Endothelial cell of umbilical vein (primary cell): ENCODE results near the gene WDPCP. TPM values are rescaled to one million over a fixed set of nuclear protein-coding genes. Genes with fewer than 3 reads are reported as not detected.

Experiments
- BruUV-seq: library from RNA; stranded (reverse); fragments of 400-500 nt; replicated peaks from 2 replicates; lab custom pipeline; 2021; lab: Mats Ljungman, UMichigan
- CTCF ChIA-PET: fragments of 300-600, 350-600 bp; sonication (Branson Sonifier 250); formaldehyde crosslinking; loops from one replicate; lab custom pipeline; 2021; ENCODE audit warnings: antibody characterized with exemption, inconsistent platforms; lab: Charles Lee
- POLR2A ChIA-PET: fragments of 300-600, 350-600 bp; sonication (Branson Sonifier 250); formaldehyde crosslinking; loops from one replicate; lab custom pipeline; 2021; ENCODE audit warnings: antibody characterized with exemption, inconsistent platforms; lab: Charles Lee
- DNase-seq: peaks from one replicate; pipeline ENCODE4 v3.0.0-alpha.2; 2011; ENCODE audit warnings: low read depth, low spot score
- FAIRE-seq: peaks from 2 replicates; lab custom pipeline; 2011; peaks lifted over from hg19 to GRCh38; lab: Jason Lieb, UNC
- H2AFZ ChIP-seq: 2 replicates; pipeline ENCODE4 v1.6.0; 2012; ENCODE audit warnings: low read depth, low read length, control low read depth, inconsistent platforms
- H3K27ac ChIP-seq: 2 replicates; pipeline ENCODE4 v1.5.1; 2011; ENCODE audit warnings: low read depth, mild to moderate bottlenecking, control low read depth, low read length, moderate library complexity; ENCODE audit not compliant: insufficient read depth
- H3K27me3 ChIP-seq, 2 experiments: 2 replicates each; pipeline versions ENCODE4 v1.6.0 to v1.6.1; 2011; ENCODE audit warnings: low read length in 2 of 2, mixed read lengths in 1 of 2; ENCODE audit not compliant: control insufficient read depth in 2 of 2, insufficient read depth in 2 of 2
- H3K36me3 ChIP-seq, 2 experiments: 2 replicates in 1 of 2; 3 replicates in 1 of 2; pipeline ENCODE4 v1.5.1; 2011; ENCODE audit warnings: low read length in 2 of 2, mild to moderate bottlenecking in 1 of 2, moderate library complexity in 1 of 2; ENCODE audit not compliant: control insufficient read depth in 2 of 2, insufficient read depth in 2 of 2; ENCODE audit errors: extremely low read depth in 1 of 2
- H3K4me1 ChIP-seq: 3 replicates; pipeline ENCODE4 v1.5.1; 2011; ENCODE audit warnings: mild to moderate bottlenecking, low read length; ENCODE audit not compliant: control insufficient read depth, insufficient read depth; ENCODE audit errors: extremely low read depth
- H3K4me2 ChIP-seq: 2 replicates; pipeline ENCODE4 v1.6.1; 2011; ENCODE audit warnings: low read length, control low read depth, mixed read lengths; ENCODE audit not compliant: insufficient read depth
- H3K4me3 ChIP-seq, 3 experiments: fragments of 200-600 bp in 1 of 3; sonication (generic), shearing (Covaris generic) in 1 of 3; replicated peaks in 1 of 3; 2 replicates each; pipeline ENCODE4 v1.5.1; 2011 to 2016; ENCODE audit warnings: control low read depth in 3 of 3, low read length in 3 of 3, mild to moderate bottlenecking in 2 of 3, inconsistent platforms in 1 of 3, low read depth in 1 of 3, moderate library complexity in 1 of 3; ENCODE audit not compliant: insufficient read depth in 1 of 3
- H3K79me2 ChIP-seq: 2 replicates; pipeline ENCODE4 v1.6.0; 2012; ENCODE audit warnings: low read length, inconsistent platforms; ENCODE audit not compliant: control insufficient read depth, insufficient read depth
- H3K9ac ChIP-seq: replicated peaks from 2 replicates; pipeline ENCODE3; 2011; ENCODE audit warnings: low read length, control low read depth; ENCODE audit not compliant: insufficient read depth; ENCODE audit errors: extremely low read depth
- H3K9me1 ChIP-seq: replicated peaks from 3 replicates; pipeline ENCODE4 v1.6.0; 2011; ENCODE audit warnings: mild to moderate bottlenecking, low read length; ENCODE audit not compliant: control insufficient read depth, insufficient read depth; ENCODE audit errors: extremely low read depth
- H3K9me3 ChIP-seq: replicated peaks from 2 replicates; pipeline ENCODE4 v1.5.1; 2012; ENCODE audit warnings: low read length, inconsistent platforms; ENCODE audit not compliant: control insufficient read depth, insufficient read depth
- H4K20me1 ChIP-seq: replicated peaks from 2 replicates; pipeline ENCODE3; 2011; ENCODE audit warnings: mild to moderate bottlenecking, low read length; ENCODE audit not compliant: control insufficient read depth, insufficient read depth; ENCODE audit errors: extremely low read depth
- EZH2 ChIP-seq: IDR thresholded peaks from 2 replicates; pipeline ENCODE4 v1.6.1; 2012; ENCODE audit warnings: borderline replicate concordance, low read depth, mild to moderate bottlenecking, moderate library complexity, low read length, inconsistent platforms; ENCODE audit not compliant: severe bottlenecking
- FOS ChIP-seq: IDR thresholded peaks from 2 replicates; pipeline ENCODE4 v1.6.1; 2011; ENCODE audit warnings: mild to moderate bottlenecking, low read length, moderate library complexity, borderline replicate concordance; ENCODE audit not compliant: insufficient read depth
- GATA2 ChIP-seq: IDR thresholded peaks from 2 replicates; pipeline ENCODE4 v1.7.0; 2011; ENCODE audit warnings: low read depth, mild to moderate bottlenecking, moderate library complexity, mixed read lengths, low read length; ENCODE audit not compliant: insufficient read length, insufficient read depth
- JUN ChIP-seq: IDR thresholded peaks from 2 replicates; pipeline ENCODE4 v1.6.1; 2011; ENCODE audit warnings: borderline replicate concordance, low read depth; ENCODE audit not compliant: insufficient read length, insufficient read depth
- MYC ChIP-seq: IDR thresholded peaks from one replicate; pipeline ENCODE4 v1.6.1; 2011; ENCODE audit warnings: mild to moderate bottlenecking, low read depth, low read length
- POLR2A ChIP-seq: IDR thresholded peaks from 2 replicates; pipeline ENCODE4 v1.6.1; 2012; ENCODE audit warnings: low read depth, mild to moderate bottlenecking, control low read depth, low read length
- POLR2AphosphoS5 ChIP-seq: IDR thresholded peaks from 2 replicates; pipeline ENCODE4 v1.6.1; 2012; ENCODE audit warnings: low read depth, mild to moderate bottlenecking, control low read depth, low read length, moderate library complexity; ENCODE audit not compliant: insufficient read depth
- dilution Hi-C: fragments of 300-500 bp; cut with MboI; formaldehyde crosslinking; loops from one replicate; pipeline ENCODE4 v1.15.0; 2019; ENCODE audit warnings: low sequenced_read_pairs; ENCODE audit not compliant: extremely low pct_ligation_motif_present
- intact Hi-C: fragments of 100-400 bp; cut with micrococcal nuclease; formaldehyde crosslinking; loops from one replicate; pipeline ENCODE4 v1.10.0; 2022
- polyA plus RNA-seq, 4 experiments: library from polyadenylated mRNA; depleted of rRNA in 3 of 4; stranded (reverse) in 3 of 4; unstranded in 1 of 4; fragments of >200 nt; gene quantifications; 2 replicates each; pipeline versions ENCODE4 v1.2.1 to v1.2.3, GENCODE V29; 2011 to 2012; ENCODE audit warnings: missing spikeins in 1 of 4
- total RNA-seq: library from RNA; stranded (reverse); gene quantifications from 2 replicates; pipeline ENCODE4 v1.2.3, GENCODE V29; 2021
- TF ChIP-seq, protein P1 (sequence below), 2 donors: IDR thresholded peaks; 1 replicate in 1 of 2; 2 replicates in 1 of 2; pipeline ENCODE4 v1.5.1; 2011; ENCODE audit warnings: low read length in 2 of 2, mild to moderate bottlenecking in 2 of 2, moderate library complexity in 2 of 2, control low read depth in 1 of 2, inconsistent platforms in 1 of 2, low read depth in 1 of 2; ENCODE audit not compliant: insufficient read depth in 1 of 2; ENCODE audit errors: extremely low read depth in 1 of 2
- TF ChIP-seq, protein P2 (sequence below): IDR thresholded peaks from 2 replicates; pipeline ENCODE4 v1.6.1; 2011; ENCODE audit not compliant: insufficient read depth, insufficient read length

WDPCP gene
- total and polyA plus RNA-seq, 2 donors (not counting 3 experiments of a cell fraction or from before 2014, with no cell fraction given): 4.0 to 8.8 TPM

DNA sequence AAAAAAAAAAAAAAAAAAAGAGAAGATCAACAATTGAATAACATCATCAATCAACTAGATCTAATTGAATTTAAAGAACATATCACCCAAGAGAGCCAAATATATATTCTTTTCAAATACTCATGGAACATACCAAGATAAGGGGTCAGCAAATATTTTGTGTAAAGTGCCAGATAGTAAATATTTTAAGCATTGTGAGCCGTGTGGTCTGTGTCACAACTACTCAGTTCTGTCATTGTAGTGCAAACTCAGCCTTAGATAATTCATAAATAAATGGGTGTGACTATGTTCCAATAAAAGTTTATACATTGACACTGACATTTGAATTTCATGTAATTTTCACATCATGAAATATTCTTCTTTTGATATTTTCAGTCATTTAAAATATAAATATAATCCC lies 491.8 kb downstream of the WDPCP start:
- no peaks in the 10 kb centered on the region for H3K36me3 ChIP-seq
- H3K4me2 ChIP-seq: no peak overlapping the region
- H3K27ac ChIP-seq: no peak overlapping the region
- intact Hi-C loops (no loop called here), dilution Hi-C loops (no loop called here)
- no TSS peak for BruUV-seq
- no peaks in the 10 kb centered on the region for H3K9me3 ChIP-seq
- TF ChIP-seq MYC (no peak), FOS (no peak), GATA2 (no peak), JUN (no peak), POLR2AphosphoS5 (no peak), POLR2A (no peak), EZH2 (no peak)
- TF ChIP-seq, protein P1, sequence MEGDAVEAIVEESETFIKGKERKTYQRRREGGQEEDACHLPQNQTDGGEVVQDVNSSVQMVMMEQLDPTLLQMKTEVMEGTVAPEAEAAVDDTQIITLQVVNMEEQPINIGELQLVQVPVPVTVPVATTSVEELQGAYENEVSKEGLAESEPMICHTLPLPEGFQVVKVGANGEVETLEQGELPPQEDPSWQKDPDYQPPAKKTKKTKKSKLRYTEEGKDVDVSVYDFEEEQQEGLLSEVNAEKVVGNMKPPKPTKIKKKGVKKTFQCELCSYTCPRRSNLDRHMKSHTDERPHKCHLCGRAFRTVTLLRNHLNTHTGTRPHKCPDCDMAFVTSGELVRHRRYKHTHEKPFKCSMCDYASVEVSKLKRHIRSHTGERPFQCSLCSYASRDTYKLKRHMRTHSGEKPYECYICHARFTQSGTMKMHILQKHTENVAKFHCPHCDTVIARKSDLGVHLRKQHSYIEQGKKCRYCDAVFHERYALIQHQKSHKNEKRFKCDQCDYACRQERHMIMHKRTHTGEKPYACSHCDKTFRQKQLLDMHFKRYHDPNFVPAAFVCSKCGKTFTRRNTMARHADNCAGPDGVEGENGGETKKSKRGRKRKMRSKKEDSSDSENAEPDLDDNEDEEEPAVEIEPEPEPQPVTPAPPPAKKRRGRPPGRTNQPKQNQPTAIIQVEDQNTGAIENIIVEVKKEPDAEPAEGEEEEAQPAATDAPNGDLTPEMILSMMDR (IDR thresholded peaks at IDR 0.05; ENCODE audit: extremely low read depth in 1 of 2, insufficient read depth in 1 of 2, low read depth in 1 of 2, low read length in 2 of 2): no peak
- TF ChIP-seq, protein P2, sequence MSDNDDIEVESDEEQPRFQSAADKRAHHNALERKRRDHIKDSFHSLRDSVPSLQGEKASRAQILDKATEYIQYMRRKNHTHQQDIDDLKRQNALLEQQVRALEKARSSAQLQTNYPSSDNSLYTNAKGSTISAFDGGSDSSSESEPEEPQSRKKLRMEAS: no peak
- H3K79me2 ChIP-seq: no peaks in the 10 kb centered on the region
- no peaks in the 10 kb centered on the region for H3K9me1 ChIP-seq
- no peak for DNase-seq
- ChIA-PET CTCF (no interaction called here), POLR2A (no interaction called here)
- no peaks in the 10 kb centered on the region for H4K20me1 ChIP-seq
- no peak for FAIRE-seq
- H3K4me1 ChIP-seq: no peaks in the 10 kb centered on the region
- H3K4me3 ChIP-seq: no peak overlapping the region
- no peak overlapping the region for H3K9ac ChIP-seq
- H3K27me3 ChIP-seq: peaks cover 0 to 7% of the 10 kb centered on the region in 2 experiments
- no peak overlapping the region for H2AFZ ChIP-seq
